GM12878 (cell line): ENCODE results near the gene YAE1. TPM values are rescaled to one million over a fixed set of nuclear protein-coding genes. Genes with fewer than 3 reads are reported as not detected.

Source experiments
- ATAC-seq: fragments of 200-7000 bp; cut with Tn5 transposase; 3 replicates; pipeline ENCODE4 v1.9.1; 2020; ENCODE audit warnings: mild to moderate bottlenecking, moderate library complexity
- BruUV-seq: library from RNA; stranded (reverse); fragments of 400-500 nt; replicated peaks from 2 replicates; lab custom pipeline; 2021; lab: Mats Ljungman, UMichigan
- CTCF ChIA-PET: fragments of 300-600 bp; sonication (Branson Sonifier 250); formaldehyde crosslinking; extraction: SDS; loops from one replicate; lab custom pipeline; 2021; ENCODE audit warnings: inconsistent platforms; lab: Yijun Ruan, JAX
- POLR2A ChIA-PET: fragments of 350-600 bp; formaldehyde crosslinking; extraction: SDS; loops from one replicate; lab custom pipeline; 2021; ENCODE audit warnings: inconsistent platforms; lab: Charles Lee
- RAD21 ChIA-PET: fragments of 300-600 bp; sonication (Branson Sonifier 250); formaldehyde crosslinking; loops from one replicate; lab custom pipeline; 2023; ENCODE audit warnings: antibody characterized with exemption; ENCODE audit not compliant: unreplicated experiment; lab: Charles Lee
- SMC1A ChIA-PET: fragments of 300-600 bp; sonication (Branson Sonifier 250); formaldehyde crosslinking; loops from one replicate; lab custom pipeline; 2023; ENCODE audit not compliant: unreplicated experiment, uncharacterized antibody; lab: Charles Lee
- DNase-seq: peaks from one replicate; pipeline ENCODE4 v3.0.0-alpha.2; 2011; ENCODE audit warnings: low read depth, low spot score
- FAIRE-seq: peaks from 3 replicates; lab custom pipeline; 2011; peaks lifted over from hg19 to GRCh38; lab: Jason Lieb, UNC
- H2AFZ ChIP-seq: 2 replicates; pipeline ENCODE4 v1.6.0; 2011; ENCODE audit warnings: low read depth, low read length, control low read depth; ENCODE audit not compliant: control insufficient read depth
- H3K27ac ChIP-seq: 2 replicates; pipeline ENCODE4 v1.5.1; 2011; ENCODE audit warnings: control low read depth; ENCODE audit not compliant: control insufficient read depth, insufficient read depth
- H3K27me3 ChIP-seq, 2 experiments: replicated peaks in 1 of 2; 2 replicates each; pipeline versions ENCODE4 v1.6.0 to v1.6.1; 2011; ENCODE audit warnings: low read length in 1 of 2; ENCODE audit not compliant: control insufficient read depth in 2 of 2, insufficient read depth in 2 of 2
- H3K36me3 ChIP-seq, 2 experiments: 2 replicates each; pipeline ENCODE4 v1.5.1; 2011; ENCODE audit warnings: low read length in 1 of 2; ENCODE audit not compliant: control insufficient read depth in 2 of 2, insufficient read depth in 2 of 2
- H3K4me1 ChIP-seq: 2 replicates; pipeline ENCODE4 v1.6.1; 2011; ENCODE audit warnings: mild to moderate bottlenecking, low read length, moderate library complexity, mixed read lengths; ENCODE audit not compliant: control insufficient read depth, insufficient read depth
- H3K4me2 ChIP-seq: 2 replicates; pipeline ENCODE4 v1.6.0; 2011; ENCODE audit warnings: control low read depth; ENCODE audit not compliant: control insufficient read depth, insufficient read depth
- H3K4me3 ChIP-seq: fragments of 200-600 bp; sonication (generic); 2 replicates; pipeline ENCODE4 v1.5.1; 2016
- H3K79me2 ChIP-seq: 2 replicates; pipeline ENCODE4 v1.6.0; 2011; ENCODE audit warnings: low read length; ENCODE audit not compliant: control insufficient read depth, insufficient read depth
- H3K9ac ChIP-seq: 2 replicates; pipeline ENCODE4 v1.8.0; 2011; ENCODE audit warnings: low read length, control low read depth, mixed read lengths; ENCODE audit not compliant: control insufficient read depth, insufficient read depth
- H3K9me3 ChIP-seq: replicated peaks from 3 replicates; pipeline ENCODE4 v1.5.1; 2011; ENCODE audit warnings: mild to moderate bottlenecking, low read length; ENCODE audit not compliant: control insufficient read depth, insufficient read depth
- H4K20me1 ChIP-seq: 2 replicates; pipeline ENCODE4 v1.6.0; 2011; ENCODE audit not compliant: control insufficient read depth, insufficient read depth
- ASH2L ChIP-seq: fragments of 300-600, 200-600 bp; sonication (generic); IDR thresholded peaks from 2 replicates; pipeline ENCODE4 v1.6.1; 2017; ENCODE audit warnings: low read depth, mild to moderate bottlenecking, borderline replicate concordance
- CBX3 ChIP-seq: fragments of 200-600 bp; sonication (generic); IDR thresholded peaks from 2 replicates; pipeline ENCODE4 v1.6.1; 2016; ENCODE audit warnings: low read depth, borderline replicate concordance
- EED ChIP-seq: sonication (generic); IDR thresholded peaks from 2 replicates; pipeline ENCODE4 v1.6.1; 2016; ENCODE audit warnings: antibody characterized with exemption, low read depth
- EZH2 ChIP-seq: IDR thresholded peaks from 2 replicates; pipeline ENCODE4 v1.6.1; 2012; ENCODE audit warnings: low read depth, mild to moderate bottlenecking, control low read depth, inconsistent platforms, low read length, borderline replicate concordance; ENCODE audit not compliant: control insufficient read depth
- HDGF ChIP-seq: fragments of 450-650 bp; IDR thresholded peaks from 2 replicates; pipeline ENCODE4 v1.6.1; 2016; ENCODE audit warnings: antibody characterized with exemption
- JUND ChIP-seq: IDR thresholded peaks from 2 replicates; pipeline ENCODE4 v1.6.1; 2012; ENCODE audit warnings: low read depth, mild to moderate bottlenecking, low read length, improper control_type of control experiment, moderate library complexity
- MTA3 ChIP-seq: IDR thresholded peaks from 2 replicates; pipeline ENCODE4 v1.6.1; 2012; ENCODE audit warnings: low read length, inconsistent platforms, borderline replicate concordance
- RAD21 ChIP-seq: IDR thresholded peaks from 2 replicates; pipeline ENCODE4 v1.6.1; 2011; ENCODE audit warnings: mild to moderate bottlenecking, low read depth, low read length, moderate library complexity; ENCODE audit not compliant: insufficient read depth
- RBBP5 ChIP-seq: fragments of 200-600 bp; sonication (generic); conservative IDR thresholded peaks from 2 replicates; pipeline ENCODE4 v1.6.1; 2016
- SIN3A ChIP-seq: IDR thresholded peaks from 2 replicates; pipeline ENCODE4 v1.6.1; 2012; ENCODE audit warnings: low read depth, low read length, improper control_type of control experiment
- SMC3 ChIP-seq: IDR thresholded peaks from 2 replicates; pipeline ENCODE4 v1.6.1; 2011; ENCODE audit warnings: low read length, improper control_type of control experiment, borderline replicate concordance
- SREBF1 ChIP-seq: IDR thresholded peaks from 2 replicates; pipeline ENCODE4 v1.6.1; 2012; ENCODE audit warnings: mild to moderate bottlenecking, low read length
- SUZ12 ChIP-seq: fragments of 200-600 bp; sonication (generic); IDR thresholded peaks from one replicate; pipeline ENCODE4 v1.6.1; 2018; ENCODE audit warnings: antibody characterized with exemption, mild to moderate bottlenecking; ENCODE audit not compliant: unreplicated experiment
- TARDBP ChIP-seq: IDR thresholded peaks from 2 replicates; pipeline ENCODE4 v1.6.1; 2016; ENCODE audit warnings: borderline replicate concordance
- TBL1XR1 ChIP-seq: IDR thresholded peaks from 2 replicates; pipeline ENCODE4 v1.6.1; 2012; ENCODE audit warnings: low read depth, low read length, improper control_type of control experiment
- TCF3 ChIP-seq: IDR thresholded peaks from 2 replicates; pipeline ENCODE4 v1.6.1; 2012; ENCODE audit warnings: low read depth, mild to moderate bottlenecking, low read length, borderline replicate concordance; ENCODE audit not compliant: insufficient read depth
- ZNF24 ChIP-seq: fragments of 450-650 bp; IDR thresholded peaks from 2 replicates; pipeline ENCODE4 v1.6.1; 2017; ENCODE audit warnings: antibody characterized with exemption, mild to moderate bottlenecking
- ZNF274 ChIP-seq: IDR thresholded peaks from one replicate; pipeline ENCODE4 v1.8.0; 2011; ENCODE audit not compliant: insufficient read length, insufficient read depth
- ZNF622 ChIP-seq: fragments of 450-650 bp; IDR thresholded peaks from 2 replicates; pipeline ENCODE4 v1.6.1; 2017; ENCODE audit warnings: mild to moderate bottlenecking, inconsistent platforms
- WGBS: methylation state at CpG from one replicate; pipeline ENCODE4 v1.1.6; 2016; ENCODE audit warnings: low lambda C conversion rate; ENCODE audit not compliant: insufficient replicate concordance, insufficient coverage; ENCODE audit errors: missing lambda C conversion rate; 5-methylcytosine and 5-hydroxymethylcytosine counted together
- in situ Hi-C: fragments of 300-500 bp; cut with MboI; formaldehyde crosslinking; loops from 9 replicates; pipeline ENCODE4 v1.14.3; 2018; ENCODE audit warnings: mixed read lengths
- intact Hi-C: fragments of 100-400 bp; cut with micrococcal nuclease; formaldehyde crosslinking; loops from one replicate; pipeline ENCODE4 v1.14.2; 2022; ENCODE audit not compliant: unreplicated experiment
- polyA plus RNA-seq, 11 experiments: library from polyadenylated mRNA; depleted of rRNA in 4 of 11; unstranded in 6 of 11; stranded (reverse) in 5 of 11; fragments of >200 nt; fragmentation: Nextera tagmentation in 4 of 11; fragmentation: Illumina TruSeq in 1 of 11; extraction: Ambion mirVana in 4 of 11; extraction: Trizol in 1 of 11; gene quantifications; 1 replicate in 1 of 11; 2 replicates in 10 of 11; pipeline versions ENCODE4 v1.2.1 to v1.2.3, GENCODE V29; 2011 to 2016; ENCODE audit warnings: inconsistent platforms in 2 of 11, missing spikeins in 2 of 11, low read depth in 1 of 11
- total RNA-seq, 4 experiments: library from RNA; depleted of rRNA in 3 of 4; stranded (reverse); fragments of >200 nt in 3 of 4; fragmentation: Illumina TruSeq in 1 of 4; extraction: Trizol in 1 of 4; gene quantifications; 2 replicates each; pipeline versions ENCODE4 v1.2.1 to v1.2.3, GENCODE V29; 2013 to 2021
- TF ChIP-seq, protein P1 (sequence below): IDR thresholded peaks from 2 replicates; pipeline ENCODE4 v1.6.1; 2012; ENCODE audit warnings: improper control_type of control experiment, low read depth, low read length; ENCODE audit not compliant: insufficient replicate concordance

YAE1 gene
- total and polyA plus RNA-seq, 10 of the 15 experiments (the other 5 are each of a cell fraction or from before 2014, with no cell fraction given): 13.5 to 35.8 (median 22.9) TPM

GRCh38 chr7:39532832-39533231, 33.4 kb upstream of the YAE1 start (continued):
- no peak for TF ChIP-seq TBL1XR1

- H3K9ac ChIP-seq: no peak overlapping the region
- no peaks in the 10 kb centered on the region for H3K4me1 ChIP-seq
- no peaks in the 10 kb centered on the region for H3K79me2 ChIP-seq
- intact Hi-C loops: no loop called here
- SMC1A ChIA-PET: no interaction called here
- RAD21 ChIA-PET: no interaction called here
- H2AFZ ChIP-seq: no peak overlapping the region
- POLR2A ChIA-PET: no interaction called here
- in situ Hi-C loops: no loop called here
- DNase-seq (no peak), FAIRE-seq (no peak)
- H3K9me3 ChIP-seq: no peaks in the 10 kb centered on the region
- H3K36me3 ChIP-seq: no peaks in the 10 kb centered on the region
- no peak overlapping the region for H3K4me2 ChIP-seq
- no peaks in the 10 kb centered on the region; the same call in 1 of the 2 replicates for H4K20me1 ChIP-seq
- TF ChIP-seq JUND (no peak), RBBP5 (no peak), TARDBP (no peak), SREBF1 (no peak), CBX3 (no peak), SMC3 (no peak), SIN3A (no peak), HDGF (no peak), ASH2L (no peak), EZH2 (no peak), ZNF274 (no peak), TCF3 (no peak), SUZ12 (no peak), ZNF622 (no peak), RAD21 (no peak), ZNF24 (no peak), EED (no peak), MTA3 (no peak)
- TF ChIP-seq, protein P1, sequence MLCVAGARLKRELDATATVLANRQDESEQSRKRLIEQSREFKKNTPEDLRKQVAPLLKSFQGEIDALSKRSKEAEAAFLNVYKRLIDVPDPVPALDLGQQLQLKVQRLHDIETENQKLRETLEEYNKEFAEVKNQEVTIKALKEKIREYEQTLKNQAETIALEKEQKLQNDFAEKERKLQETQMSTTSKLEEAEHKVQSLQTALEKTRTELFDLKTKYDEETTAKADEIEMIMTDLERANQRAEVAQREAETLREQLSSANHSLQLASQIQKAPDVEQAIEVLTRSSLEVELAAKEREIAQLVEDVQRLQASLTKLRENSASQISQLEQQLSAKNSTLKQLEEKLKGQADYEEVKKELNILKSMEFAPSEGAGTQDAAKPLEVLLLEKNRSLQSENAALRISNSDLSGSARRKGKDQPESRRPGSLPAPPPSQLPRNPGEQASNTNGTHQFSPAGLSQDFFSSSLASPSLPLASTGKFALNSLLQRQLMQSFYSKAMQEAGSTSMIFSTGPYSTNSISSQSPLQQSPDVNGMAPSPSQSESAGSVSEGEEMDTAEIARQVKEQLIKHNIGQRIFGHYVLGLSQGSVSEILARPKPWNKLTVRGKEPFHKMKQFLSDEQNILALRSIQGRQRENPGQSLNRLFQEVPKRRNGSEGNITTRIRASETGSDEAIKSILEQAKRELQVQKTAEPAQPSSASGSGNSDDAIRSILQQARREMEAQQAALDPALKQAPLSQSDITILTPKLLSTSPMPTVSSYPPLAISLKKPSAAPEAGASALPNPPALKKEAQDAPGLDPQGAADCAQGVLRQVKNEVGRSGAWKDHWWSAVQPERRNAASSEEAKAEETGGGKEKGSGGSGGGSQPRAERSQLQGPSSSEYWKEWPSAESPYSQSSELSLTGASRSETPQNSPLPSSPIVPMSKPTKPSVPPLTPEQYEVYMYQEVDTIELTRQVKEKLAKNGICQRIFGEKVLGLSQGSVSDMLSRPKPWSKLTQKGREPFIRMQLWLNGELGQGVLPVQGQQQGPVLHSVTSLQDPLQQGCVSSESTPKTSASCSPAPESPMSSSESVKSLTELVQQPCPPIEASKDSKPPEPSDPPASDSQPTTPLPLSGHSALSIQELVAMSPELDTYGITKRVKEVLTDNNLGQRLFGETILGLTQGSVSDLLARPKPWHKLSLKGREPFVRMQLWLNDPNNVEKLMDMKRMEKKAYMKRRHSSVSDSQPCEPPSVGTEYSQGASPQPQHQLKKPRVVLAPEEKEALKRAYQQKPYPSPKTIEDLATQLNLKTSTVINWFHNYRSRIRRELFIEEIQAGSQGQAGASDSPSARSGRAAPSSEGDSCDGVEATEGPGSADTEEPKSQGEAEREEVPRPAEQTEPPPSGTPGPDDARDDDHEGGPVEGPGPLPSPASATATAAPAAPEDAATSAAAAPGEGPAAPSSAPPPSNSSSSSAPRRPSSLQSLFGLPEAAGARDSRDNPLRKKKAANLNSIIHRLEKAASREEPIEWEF: no peak
- TF ChIP-seq, all 136 proteins: peak for 0
- 28% methylated on average over 1 of the region's 1 CpG for WGBS
- CTCF ChIA-PET: interaction anchor here (1.0 kb wide), 1 partner anchor 18 kb away, joined by 3 read pairs; no protein-coding TSS in a partner anchor
- no peak for ATAC-seq
- H3K27me3 ChIP-seq: no peaks in the 10 kb centered on the region; a peak in 1 of 4 replicates
- no peak overlapping the region for H3K4me3 ChIP-seq
- no peak overlapping the region for H3K27ac ChIP-seq
- BruUV-seq: no TSS peak
Measured at GRCh38 chr7:39534599-39534998, 31.6 kb upstream of the YAE1 start.
